Thyroid gland (tissue), 4 donors: ENCODE results near the gene MGMT. TPM values are rescaled to one million over a fixed set of nuclear protein-coding genes. Genes with fewer than 3 reads are reported as not detected.

Experiments used
- DNase-seq, 2 donors: peaks; one replicate each; pipeline ENCODE4 v3.0.0-alpha.2; 2019
- H3K27ac ChIP-seq, 3 donors: fragments of 200-600 bp; sonication (generic); 1 replicate in 2 of 3; 2 replicates in 1 of 3; pipeline ENCODE4 v1.5.1; 2016 to 2019; ENCODE audit warnings: mild to moderate bottlenecking in 1 of 3, moderate library complexity in 1 of 3
- H3K27me3 ChIP-seq: fragments of 200-600 bp; sonication (generic); one replicate; pipeline ENCODE4 v1.5.1; 2019
- H3K36me3 ChIP-seq, 2 donors: fragments of 200-600 bp; sonication (generic); one replicate each; pipeline ENCODE4 v1.5.1; 2016 to 2019
- H3K4me1 ChIP-seq, 2 donors: fragments of 200-600 bp; sonication (generic); one replicate each; pipeline ENCODE4 v1.5.1; 2017 to 2019
- H3K4me3 ChIP-seq, 3 donors: fragments of 200-600 bp; sonication (generic); replicated peaks in 1 of 3; 1 replicate in 2 of 3; 2 replicates in 1 of 3; pipeline ENCODE4 v1.5.1; 2016; ENCODE audit warnings: mild to moderate bottlenecking in 1 of 3
- H3K9me3 ChIP-seq: fragments of 200-600 bp; sonication (generic); one replicate; pipeline ENCODE4 v1.5.1; 2017
- CTCF ChIP-seq, 6 experiments: fragments of 200-600 bp in 3 of 6; fragments of 450-650 bp in 3 of 6; sonication (generic) in 3 of 6; IDR thresholded peaks; one replicate each; pipeline ENCODE4 v1.5.1; 2016 to 2019; ENCODE audit warnings: antibody characterized with exemption in 6 of 6, mild to moderate bottlenecking in 2 of 6, inconsistent platforms in 1 of 6, moderate library complexity in 1 of 6
- POLR2A ChIP-seq, 2 donors: fragments of 450-650 bp; IDR thresholded peaks; one replicate each; pipeline ENCODE4 v1.6.1; 2017; ENCODE audit warnings: antibody characterized with exemption in 2 of 2, mild to moderate bottlenecking in 2 of 2, moderate library complexity in 1 of 2
- WGBS, 2 donors: methylation state at CpG; one replicate each; pipeline ENCODE4 v1.1.5; 2017; 5-methylcytosine and 5-hydroxymethylcytosine counted together
- intact Hi-C: fragments of 100-400 bp; cut with DNase I; formaldehyde crosslinking; loops from one replicate; pipeline ENCODE4 v1.15.1; 2023
- total RNA-seq, 4 donors: library from RNA; depleted of rRNA; stranded (reverse); fragments of >200 nt; gene quantifications; one replicate each; pipeline ENCODE4 v1.2.3, GENCODE V29; 2016

MGMT gene
- total RNA-seq, 4 donors from 2014 or later: 17.6 to 48.7 (median 30.7) TPM

GRCh38 chr10:129653861-129654260, 186.8 kb downstream of the MGMT start:
- DNase-seq: no peak
- no peaks in the 10 kb centered on the region for H3K4me1 ChIP-seq
- intact Hi-C loops: no loop called here
- no peaks in the 10 kb centered on the region for H3K36me3 ChIP-seq
- H3K9me3 ChIP-seq: no peaks in the 10 kb centered on the region
- WGBS, 2 donors: 95 to 99% methylated on average over 8 to 11 of the region's 11 CpGs
- H3K27ac ChIP-seq: no peak overlapping the region
- H3K27me3 ChIP-seq: no peaks in the 10 kb centered on the region
- H3K4me3 ChIP-seq: no peak overlapping the region
- no peak for TF ChIP-seq CTCF (IDR thresholded peaks at IDR 0.05)
- TF ChIP-seq POLR2A (IDR thresholded peaks at IDR 0.05): no peak

- Histone ChIP-seq H3K9me3 (no peaks in the 10 kb centered on the region), H3K27me3 (no peaks in the 10 kb centered on the region), H3K27ac (no peak overlapping the region), H3K4me1 (no peaks in the 10 kb centered on the region), H3K36me3 (no peaks in the 10 kb centered on the region), H3K4me3 (no peak overlapping the region)
- DNase-seq: no peak
- intact Hi-C loops: no loop called here
- TF ChIP-seq CTCF (IDR thresholded peaks at IDR 0.05) (no peak), POLR2A (IDR thresholded peaks at IDR 0.05) (no peak)
- WGBS, 2 donors: 91 to 96% methylated on average over 5 of the region's 7 CpGs
Measured at GRCh38 chr10:129654461-129654860, 187.4 kb downstream of the MGMT start.

- Histone ChIP-seq H3K4me1 (no peaks in the 10 kb centered on the region), H3K27ac (no peak overlapping the region), H3K4me3 (no peak overlapping the region), H3K36me3 (no peaks in the 10 kb centered on the region), H3K27me3 (no peaks in the 10 kb centered on the region), H3K9me3 (no peaks in the 10 kb centered on the region)
- WGBS, 2 donors: 80 to 85% methylated on average over 19 of the region's 22 CpGs
- TF ChIP-seq POLR2A (IDR thresholded peaks at IDR 0.05): no peak
- TF ChIP-seq CTCF (IDR thresholded peaks at IDR 0.05): no peak
- intact Hi-C loops: no loop called here
- DNase-seq: no peak
Measured at GRCh38 chr10:129655007-129655678, 188.1 kb downstream of the MGMT start.

- no peak for DNase-seq
- Histone ChIP-seq H3K9me3 (no peaks in the 10 kb centered on the region), H3K27ac (no peak overlapping the region), H3K27me3 (no peaks in the 10 kb centered on the region), H3K4me1 (no peaks in the 10 kb centered on the region), H3K4me3 (no peak overlapping the region), H3K36me3 (no peaks in the 10 kb centered on the region)
- WGBS, 2 donors: 94 to 99% methylated on average over 8 of the region's 8 CpGs
- intact Hi-C loops: no loop called here
- TF ChIP-seq POLR2A (IDR thresholded peaks at IDR 0.05) (no peak), CTCF (IDR thresholded peaks at IDR 0.05) (no peak)
Measured at GRCh38 chr10:129655679-129656031, 188.6 kb downstream of the MGMT start.

- intact Hi-C loops: no loop called here
- Histone ChIP-seq H3K4me1 (no peaks in the 10 kb centered on the region), H3K36me3 (no peaks in the 10 kb centered on the region), H3K9me3 (no peaks in the 10 kb centered on the region), H3K27ac (no peak overlapping the region), H3K27me3 (no peaks in the 10 kb centered on the region), H3K4me3 (no peak overlapping the region)
- DNase-seq: no peak
- TF ChIP-seq POLR2A (IDR thresholded peaks at IDR 0.05) (no peak), CTCF (IDR thresholded peaks at IDR 0.05) (no peak)
- WGBS, 2 donors: 76 to 82% methylated on average over 7 of the region's 7 CpGs
Measured at GRCh38 chr10:129656642-129657041, 189.6 kb downstream of the MGMT start.
